CD4-positive, alpha-beta T cell treated with Interleukin-4 for 4 hours (primary cell): ENCODE results near the gene SNAPC4.
A peak's percentile ranks its signal among the peaks of the same experiment; 100 is the strongest.

Experiments
- DNase-seq: peaks from one replicate; pipeline ENCODE4 v3.0.0-alpha.2; 2020

The SNAPC4 gene

GRCh38 chr9:136400038-136400834 is at the start of gene SNAPC4:
TSS of gene SNAPC4 (minus strand) at chr9:136400170. CDS start at chr9:136398428, 1,742 bp downstream.
- DNase-seq: peak; percentile 80

- DNase-seq: no peak
Measured at GRCh38 chr9:136448655-136449054, 48.7 kb upstream of the SNAPC4 start.

DNA sequence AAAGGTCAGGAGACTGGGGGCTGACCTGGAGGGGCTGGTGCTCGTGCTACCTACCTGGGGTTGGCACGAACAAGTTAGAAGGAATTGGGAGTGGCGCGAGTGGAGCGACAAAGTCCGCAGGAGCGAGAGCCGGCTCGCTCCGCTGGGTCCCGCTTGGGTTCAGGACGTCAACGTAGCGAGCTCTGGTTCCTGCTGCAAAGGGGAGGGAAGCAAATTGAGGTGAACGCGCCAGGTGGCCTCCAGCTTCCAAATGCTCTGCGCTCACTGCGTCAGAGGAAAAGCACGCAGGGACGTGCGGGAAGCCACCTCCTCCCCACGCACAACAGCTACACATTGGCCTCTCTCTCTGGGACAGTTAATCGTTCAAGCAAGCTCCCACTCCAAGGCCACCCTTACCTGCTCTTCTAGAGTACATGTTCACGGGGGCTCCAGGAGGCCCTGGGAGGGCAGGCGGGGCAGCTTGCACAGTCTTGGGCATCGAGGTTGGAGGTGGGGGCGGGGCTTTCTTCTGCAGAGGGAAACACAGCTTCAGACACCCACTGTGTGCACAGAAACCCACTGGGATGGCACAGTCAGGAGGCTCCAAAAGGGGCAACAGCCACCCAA is 47.3 kb upstream of the SNAPC4 start:
- DNase-seq: no peak

GRCh38 chr9:136445799-136446198 is 45.8 kb upstream of the SNAPC4 start:
- DNase-seq: no peak

GRCh38 chr9:136444102-136444501 is 44.1 kb upstream of the SNAPC4 start:
- DNase-seq: no peak

DNA sequence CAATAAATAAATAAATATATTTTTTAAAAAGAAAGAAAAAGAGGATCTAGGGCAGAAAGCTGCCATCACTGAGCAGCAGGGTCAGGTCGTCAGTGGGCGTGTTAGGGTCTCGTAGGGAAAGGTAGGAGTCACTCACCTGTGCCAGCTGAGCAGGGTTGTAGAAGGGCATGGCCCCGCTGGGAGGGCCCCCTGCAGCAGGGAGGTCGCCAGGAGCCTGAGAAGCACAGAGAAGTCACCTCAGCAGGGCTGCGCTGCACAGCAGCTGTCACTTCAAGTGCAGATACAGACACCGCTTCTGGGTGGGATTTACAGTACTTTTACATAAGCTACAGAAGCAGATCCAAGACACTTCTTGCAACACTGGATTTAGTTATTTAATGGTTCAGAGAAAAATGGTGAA is 43.7 kb upstream of the SNAPC4 start:
- no peak for DNase-seq

DNA sequence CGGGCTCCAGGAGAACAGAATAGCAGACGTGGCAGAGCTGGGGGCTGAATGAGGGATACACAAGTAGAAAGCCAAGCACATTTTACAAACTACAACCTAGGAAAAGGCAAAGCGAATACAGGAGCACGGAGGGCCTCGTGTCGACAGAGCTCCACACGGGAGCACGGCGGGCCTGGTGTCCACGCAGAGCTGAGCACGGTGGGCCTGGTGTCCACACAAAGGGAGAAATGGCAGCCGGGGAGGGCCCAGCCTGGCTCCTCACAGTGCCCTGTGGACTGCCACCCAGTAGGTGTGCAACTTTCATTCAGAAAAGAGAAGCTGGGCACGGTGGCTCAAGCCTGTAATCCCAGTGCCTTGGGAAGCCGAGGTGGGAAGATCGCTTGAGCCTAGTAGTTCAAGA is 43.1 kb upstream of the SNAPC4 start:
- no peak for DNase-seq

DNA sequence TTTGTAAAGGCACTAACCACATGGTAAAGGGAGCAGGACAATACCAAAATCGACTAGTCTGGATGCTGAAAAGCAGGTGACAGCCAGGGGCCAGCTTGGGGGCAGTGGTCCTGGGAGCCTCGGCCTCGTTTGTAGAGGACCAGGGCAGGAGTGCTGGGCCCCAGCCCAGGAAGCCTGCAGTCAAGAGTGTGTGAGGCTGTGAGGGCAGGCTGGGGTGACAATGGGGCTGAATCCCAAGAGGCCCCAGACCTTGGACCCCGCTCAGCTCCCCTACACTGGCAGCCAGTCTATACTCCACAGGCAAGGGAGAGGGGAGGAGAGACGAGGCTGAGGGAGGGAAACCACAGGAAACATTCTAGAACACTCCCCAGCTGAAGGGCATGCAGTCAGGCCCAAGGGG is 42.3 kb upstream of the SNAPC4 start:
- DNase-seq: no peak

DNA sequence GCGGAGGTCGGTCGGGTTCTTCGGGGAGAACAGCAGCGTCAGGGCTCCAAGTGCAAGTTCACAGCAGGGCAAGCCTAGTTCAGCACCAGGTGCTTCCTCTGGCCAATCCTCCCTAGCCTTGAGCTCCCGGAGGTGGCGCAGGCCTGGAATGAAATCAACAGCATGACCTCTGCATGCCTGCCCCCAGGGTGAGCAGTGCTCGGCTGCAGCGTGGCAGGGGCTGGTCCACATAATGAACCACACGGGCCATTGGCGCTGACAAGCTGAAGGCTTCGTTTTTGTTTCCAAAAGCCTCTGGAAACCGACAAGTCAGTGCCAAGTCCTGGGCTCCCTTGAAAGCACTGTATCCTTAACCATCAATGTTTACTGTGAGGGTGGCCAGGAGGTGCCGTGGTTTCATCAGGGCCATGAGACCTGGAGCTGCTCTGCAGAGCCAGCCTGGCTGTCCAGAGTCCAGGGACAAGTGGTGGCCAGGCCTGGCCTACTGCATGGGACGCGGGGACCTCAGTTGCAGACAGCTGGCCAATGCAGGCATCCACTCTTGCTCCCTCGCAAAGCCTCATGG is 41.8 kb upstream of the SNAPC4 start:
- no peak for DNase-seq

- no peak for DNase-seq
Measured at GRCh38 chr9:136441191-136441680, 41.3 kb upstream of the SNAPC4 start.

- peak; percentile 76 for DNase-seq
Measured at GRCh38 chr9:136439481-136440408, 39.8 kb upstream of the SNAPC4 start, which contains the start of gene INPP5E. TSS of gene INPP5E (minus strand) at chr9:136439845. CDS start at chr9:136439419, 426 bp downstream.

GRCh38 chr9:136438548-136439480 is 38.8 kb upstream of the SNAPC4 start:
- peak; percentile 52 for DNase-seq

DNA sequence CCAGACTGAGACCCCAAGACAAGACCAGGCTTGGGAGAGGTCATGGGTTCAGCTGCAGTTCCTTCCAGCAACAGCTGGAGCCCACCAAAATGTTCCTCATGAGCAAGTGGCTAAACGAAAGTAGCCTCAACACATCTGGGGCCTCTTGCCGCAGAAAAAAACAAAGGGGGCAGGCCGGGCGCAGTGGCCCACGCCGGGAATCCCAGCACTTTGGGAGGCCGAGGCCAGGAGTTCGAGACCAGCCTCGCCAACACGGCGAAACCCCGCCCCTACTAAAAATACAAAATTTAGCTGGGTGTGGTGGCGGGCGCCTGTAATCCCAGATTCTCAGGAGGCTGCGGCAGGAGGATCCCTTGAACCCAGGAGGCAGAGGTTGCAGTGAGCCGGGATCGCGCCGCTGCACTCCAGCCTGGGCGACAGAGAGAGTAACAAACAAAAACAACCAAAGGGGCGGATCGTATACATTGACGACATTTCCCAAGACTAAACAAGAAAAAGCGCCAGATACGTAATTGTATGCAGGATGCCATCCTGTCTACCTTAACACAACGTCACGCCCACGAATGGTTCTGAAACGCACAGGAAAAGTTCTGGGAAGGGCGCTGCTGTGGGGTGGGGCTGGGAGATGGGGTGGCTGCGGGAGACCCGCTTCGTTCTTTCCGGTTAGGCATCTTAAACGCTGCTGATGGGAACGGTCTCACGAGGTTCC is 38.0 kb upstream of the SNAPC4 start:
- DNase-seq: peak; percentile 6

- no peak for DNase-seq
Measured at GRCh38 chr9:136437430-136437829, 37.5 kb upstream of the SNAPC4 start.

- no peak for DNase-seq
Measured at GRCh38 chr9:136436055-136436634, 36.2 kb upstream of the SNAPC4 start.

- no peak for DNase-seq
Measured at GRCh38 chr9:136434580-136435169, 34.7 kb upstream of the SNAPC4 start.

- no peak for DNase-seq
Measured at GRCh38 chr9:136433849-136434579, 34.0 kb upstream of the SNAPC4 start.

GRCh38 chr9:136433043-136433715 is 33.2 kb upstream of the SNAPC4 start:
- DNase-seq: no peak

- no peak for DNase-seq
Measured at GRCh38 chr9:136432591-136432990, 32.6 kb upstream of the SNAPC4 start.
